ENCODE results near the gene SPSB4.

SPSB4 gene

DNA sequence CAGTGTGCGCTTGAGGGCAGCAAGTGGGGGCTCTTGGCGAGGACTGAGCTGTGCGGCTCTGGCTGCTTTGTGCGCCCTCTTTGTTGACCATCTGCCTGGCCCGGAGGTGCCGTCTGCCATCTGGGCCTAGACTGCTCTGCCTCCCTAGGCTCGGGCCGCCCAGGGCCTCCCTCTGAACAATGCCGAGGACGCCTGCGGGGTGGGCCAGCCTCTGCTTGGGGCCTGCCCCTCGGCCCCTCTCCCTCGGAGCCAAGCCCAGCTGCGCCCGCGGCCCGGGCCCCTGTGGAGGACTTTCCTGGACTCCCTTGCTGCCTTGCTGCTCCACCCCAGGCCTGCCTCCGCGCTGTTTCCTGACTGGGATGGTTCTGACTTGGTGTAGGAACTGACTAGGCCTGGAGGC is 31.9 kb upstream of the SPSB4 start:
- no peak for TF ChIP-seq CTCF (IDR thresholded peaks at IDR 0.05; ENCODE audit: low read depth, low read length)
- no peak for DNase-seq (ENCODE audit: extremely low read depth, low read depth)

GRCh38 chr3:141020143-141020830 is 30.9 kb upstream of the SPSB4 start:
- no peak for DNase-seq (ENCODE audit: extremely low read depth, low read depth)
- no peak for TF ChIP-seq CTCF (IDR thresholded peaks at IDR 0.05; ENCODE audit: low read depth, low read length)

GRCh38 chr3:141021261-141021660 is 29.9 kb upstream of the SPSB4 start:
- no peak for TF ChIP-seq CTCF (IDR thresholded peaks at IDR 0.05; ENCODE audit: low read depth, low read length)
- no peak for DNase-seq (ENCODE audit: extremely low read depth, low read depth)

DNA sequence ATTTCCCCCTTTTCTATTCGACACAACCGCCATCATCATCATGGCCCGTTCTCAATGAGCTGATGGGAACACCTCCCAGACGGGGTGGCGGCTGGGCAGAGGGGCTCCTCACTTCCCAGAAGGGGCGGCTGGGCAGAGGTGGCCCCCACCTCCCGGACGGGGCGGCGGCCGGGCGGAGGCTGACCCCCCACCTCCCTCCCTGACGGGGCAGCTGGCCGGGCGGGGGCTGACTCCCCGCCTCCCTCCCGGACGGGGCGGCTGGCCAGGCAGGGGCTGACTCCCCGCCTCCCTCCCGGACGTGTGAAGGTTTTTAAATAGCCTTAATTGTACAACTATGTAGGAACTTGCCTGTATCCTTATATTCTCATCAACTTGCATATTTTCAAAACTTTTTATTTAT is 20.9 kb upstream of the SPSB4 start:
- TF ChIP-seq CTCF (IDR thresholded peaks at IDR 0.05; ENCODE audit: low read depth, low read length), result no peak
- no peak for DNase-seq (ENCODE audit: extremely low read depth, low read depth)

DNA sequence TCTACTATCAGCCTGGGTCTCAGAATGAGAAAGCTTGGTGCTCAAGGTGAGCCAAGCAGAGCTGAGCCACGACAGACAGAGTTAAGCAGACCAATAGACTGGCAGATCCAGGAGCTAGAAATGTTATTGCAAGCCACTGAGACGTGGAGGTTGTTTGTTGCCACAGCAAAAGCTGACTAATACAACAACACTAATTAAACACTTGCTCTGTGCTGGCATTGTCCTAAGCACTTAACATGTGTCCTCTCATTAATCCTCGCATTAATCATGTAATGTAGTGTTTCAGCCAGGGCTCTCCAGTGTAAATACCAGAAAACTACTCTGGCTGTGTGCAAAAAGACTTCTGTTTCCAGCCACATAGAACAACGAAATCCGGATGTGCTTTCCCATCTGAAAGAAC is 11.6 kb upstream of the SPSB4 start:
- no peak for TF ChIP-seq CTCF (IDR thresholded peaks at IDR 0.05; ENCODE audit: low read depth, low read length)
- no peak for DNase-seq (ENCODE audit: extremely low read depth, low read depth)

DNA sequence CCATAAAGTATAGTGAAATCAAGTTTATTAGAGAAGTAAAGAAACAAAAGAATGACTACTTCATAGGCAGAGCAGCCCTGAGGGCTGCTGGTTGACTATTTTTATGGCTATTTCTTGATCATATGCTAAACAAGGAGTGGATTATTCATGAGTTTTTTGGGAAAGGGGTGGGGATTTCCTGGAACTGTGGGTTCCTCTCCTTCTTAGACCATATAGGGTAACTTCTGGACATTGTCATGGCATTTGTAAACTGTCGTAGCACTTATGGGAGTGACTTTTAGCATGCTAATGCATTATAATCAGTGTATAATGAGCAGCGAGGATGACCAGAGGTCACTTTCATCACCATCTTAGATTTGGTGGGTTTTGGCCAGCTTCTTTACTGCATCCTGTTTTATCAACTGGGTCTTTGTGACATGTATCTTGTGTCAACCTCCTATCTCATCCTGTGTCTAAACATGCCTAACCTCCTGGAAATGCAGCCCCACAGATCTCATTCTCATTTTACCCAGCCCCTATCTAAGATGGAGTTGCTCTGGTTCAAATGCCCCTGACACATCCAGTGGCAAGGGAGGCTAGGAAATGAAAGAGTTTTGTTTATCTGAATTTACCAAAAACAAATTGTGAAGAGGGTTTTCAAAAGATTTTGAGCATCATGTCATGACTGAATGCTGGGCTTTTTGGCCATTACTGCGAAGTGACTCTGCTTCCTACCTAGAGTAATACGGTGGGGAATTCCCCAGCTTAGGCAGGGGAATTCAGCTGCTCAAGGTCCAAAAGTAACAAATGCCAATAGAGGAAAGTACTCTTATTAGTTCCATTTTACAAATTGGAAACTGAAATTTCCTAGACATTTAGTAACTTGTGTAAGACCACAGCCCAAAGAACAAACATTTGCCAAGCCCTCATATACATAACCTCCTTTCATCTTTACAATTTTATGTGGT is 6.2 kb upstream of the SPSB4 start:
- DNase-seq (ENCODE audit: extremely low read depth, low read depth), result no peak
- TF ChIP-seq CTCF (IDR thresholded peaks at IDR 0.05; ENCODE audit: low read depth, low read length), result no peak

GRCh38 chr3:141045849-141046248 is 5.3 kb upstream of the SPSB4 start:
- no peak for TF ChIP-seq CTCF (IDR thresholded peaks at IDR 0.05; ENCODE audit: low read depth, low read length)
- no peak for DNase-seq (ENCODE audit: extremely low read depth, low read depth)

All from AG09319 (cell line).